GM12878 (cell line): ENCODE data around the gene DIPK1A. TPM values are rescaled to one million over a fixed set of nuclear protein-coding genes. Genes with fewer than 3 reads are reported as not detected.

Experiments
- ATAC-seq: fragments of 200-7000 bp; cut with Tn5 transposase; 3 replicates; pipeline ENCODE4 v1.9.1; 2020; ENCODE audit warnings: mild to moderate bottlenecking, moderate library complexity
- BruUV-seq: library from RNA; stranded (reverse); fragments of 400-500 nt; replicated peaks from 2 replicates; lab custom pipeline; 2021; lab: Mats Ljungman, UMichigan
- CTCF ChIA-PET: fragments of 300-600 bp; sonication (Branson Sonifier 250); formaldehyde crosslinking; extraction: SDS; loops from one replicate; lab custom pipeline; 2021; ENCODE audit warnings: inconsistent platforms; lab: Yijun Ruan, JAX
- POLR2A ChIA-PET: fragments of 350-600 bp; formaldehyde crosslinking; extraction: SDS; loops from one replicate; lab custom pipeline; 2021; ENCODE audit warnings: inconsistent platforms; lab: Charles Lee
- RAD21 ChIA-PET: fragments of 300-600 bp; sonication (Branson Sonifier 250); formaldehyde crosslinking; loops from one replicate; lab custom pipeline; 2023; ENCODE audit warnings: antibody characterized with exemption; ENCODE audit not compliant: unreplicated experiment; lab: Charles Lee
- SMC1A ChIA-PET: fragments of 300-600 bp; sonication (Branson Sonifier 250); formaldehyde crosslinking; loops from one replicate; lab custom pipeline; 2023; ENCODE audit not compliant: unreplicated experiment, uncharacterized antibody; lab: Charles Lee
- DNase-seq: peaks from one replicate; pipeline ENCODE4 v3.0.0-alpha.2; 2011; ENCODE audit warnings: low read depth, low spot score
- FAIRE-seq: peaks from 3 replicates; lab custom pipeline; 2011; peaks lifted over from hg19 to GRCh38; lab: Jason Lieb, UNC
- H2AFZ ChIP-seq: 2 replicates; pipeline ENCODE4 v1.6.0; 2011; ENCODE audit warnings: low read depth, low read length, control low read depth; ENCODE audit not compliant: control insufficient read depth
- H3K27ac ChIP-seq: 2 replicates; pipeline ENCODE4 v1.5.1; 2011; ENCODE audit warnings: control low read depth; ENCODE audit not compliant: control insufficient read depth, insufficient read depth
- H3K27me3 ChIP-seq, 2 experiments: replicated peaks in 1 of 2; 2 replicates each; pipeline versions ENCODE4 v1.6.0 to v1.6.1; 2011; ENCODE audit warnings: low read length in 1 of 2; ENCODE audit not compliant: control insufficient read depth in 2 of 2, insufficient read depth in 2 of 2
- H3K36me3 ChIP-seq, 2 experiments: 2 replicates each; pipeline ENCODE4 v1.5.1; 2011; ENCODE audit warnings: low read length in 1 of 2; ENCODE audit not compliant: control insufficient read depth in 2 of 2, insufficient read depth in 2 of 2
- H3K4me1 ChIP-seq: 2 replicates; pipeline ENCODE4 v1.6.1; 2011; ENCODE audit warnings: mild to moderate bottlenecking, low read length, moderate library complexity, mixed read lengths; ENCODE audit not compliant: control insufficient read depth, insufficient read depth
- H3K4me2 ChIP-seq: 2 replicates; pipeline ENCODE4 v1.6.0; 2011; ENCODE audit warnings: control low read depth; ENCODE audit not compliant: control insufficient read depth, insufficient read depth
- H3K4me3 ChIP-seq: fragments of 200-600 bp; sonication (generic); 2 replicates; pipeline ENCODE4 v1.5.1; 2016
- H3K79me2 ChIP-seq: 2 replicates; pipeline ENCODE4 v1.6.0; 2011; ENCODE audit warnings: low read length; ENCODE audit not compliant: control insufficient read depth, insufficient read depth
- H3K9ac ChIP-seq: 2 replicates; pipeline ENCODE4 v1.8.0; 2011; ENCODE audit warnings: low read length, control low read depth, mixed read lengths; ENCODE audit not compliant: control insufficient read depth, insufficient read depth
- H3K9me3 ChIP-seq: replicated peaks from 3 replicates; pipeline ENCODE4 v1.5.1; 2011; ENCODE audit warnings: mild to moderate bottlenecking, low read length; ENCODE audit not compliant: control insufficient read depth, insufficient read depth
- H4K20me1 ChIP-seq: 2 replicates; pipeline ENCODE4 v1.6.0; 2011; ENCODE audit not compliant: control insufficient read depth, insufficient read depth
- ASH2L ChIP-seq: fragments of 300-600, 200-600 bp; sonication (generic); IDR thresholded peaks from 2 replicates; pipeline ENCODE4 v1.6.1; 2017; ENCODE audit warnings: low read depth, mild to moderate bottlenecking, borderline replicate concordance
- BACH1 ChIP-seq: fragments of 450-650 bp; IDR thresholded peaks from 2 replicates; pipeline ENCODE4 v1.6.1; 2017; ENCODE audit warnings: mild to moderate bottlenecking, borderline replicate concordance
- BHLHE40 ChIP-seq, 2 experiments: fragments of 450-650 bp in 1 of 2; IDR thresholded peaks; 2 replicates each; pipeline ENCODE4 v1.6.1; 2011 to 2017; ENCODE audit warnings: low read depth in 2 of 2, borderline replicate concordance in 1 of 2, improper control_type of control experiment in 1 of 2, low read length in 1 of 2, mild to moderate bottlenecking in 1 of 2
- ESRRA ChIP-seq: IDR thresholded peaks from 2 replicates; pipeline ENCODE4 v1.6.1; 2012; ENCODE audit warnings: mild to moderate bottlenecking, low read length, improper control_type of control experiment
- GABPA ChIP-seq: IDR thresholded peaks from 2 replicates; pipeline ENCODE4 v1.6.1; 2014; ENCODE audit warnings: antibody characterized with exemption, low read depth, mild to moderate bottlenecking, inconsistent platforms
- HDAC6 ChIP-seq: fragments of 200-600 bp; sonication (generic); IDR thresholded peaks from one replicate; pipeline ENCODE4 v1.8.0; 2017; ENCODE audit warnings: antibody characterized with exemption; ENCODE audit not compliant: unreplicated experiment
- JUNB ChIP-seq: IDR thresholded peaks from 2 replicates; pipeline ENCODE4 v1.6.1; 2016; ENCODE audit warnings: antibody characterized with exemption, mild to moderate bottlenecking
- MYC ChIP-seq: IDR thresholded peaks from 2 replicates; pipeline ENCODE4 v1.6.1; 2011; ENCODE audit warnings: mild to moderate bottlenecking, low read length, moderate library complexity, inconsistent platforms; ENCODE audit not compliant: insufficient read depth, insufficient replicate concordance, insufficient read length, severe bottlenecking
- NRF1 ChIP-seq: conservative IDR thresholded peaks from 2 replicates; pipeline ENCODE4 v1.6.1; 2011; ENCODE audit warnings: mild to moderate bottlenecking, low read depth, low read length, improper control_type of control experiment
- PAX5 ChIP-seq: IDR thresholded peaks from 2 replicates; pipeline ENCODE4 v1.6.1; 2011; ENCODE audit warnings: low read depth, low read length, borderline replicate concordance
- PML ChIP-seq: IDR thresholded peaks from 2 replicates; pipeline ENCODE4 v1.6.1; 2012; ENCODE audit warnings: low read length, inconsistent platforms
- POU2F2 ChIP-seq: IDR thresholded peaks from 3 replicates; pipeline ENCODE4 v1.6.1; 2011; ENCODE audit warnings: low read depth, mild to moderate bottlenecking, low read length, borderline replicate concordance
- RAD51 ChIP-seq: fragments of 450-650 bp; IDR thresholded peaks from 2 replicates; pipeline ENCODE4 v1.6.1; 2016; ENCODE audit warnings: moderate library complexity, mild to moderate bottlenecking, inconsistent platforms
- REST ChIP-seq: IDR thresholded peaks from 2 replicates; pipeline ENCODE4 v1.6.1; 2012; ENCODE audit warnings: mild to moderate bottlenecking, low read depth, low read length
- TAF1 ChIP-seq: IDR thresholded peaks from 2 replicates; pipeline ENCODE4 v1.6.1; 2011; ENCODE audit warnings: mild to moderate bottlenecking, low read depth, low read length, borderline replicate concordance
- WGBS: methylation state at CpG from one replicate; pipeline ENCODE4 v1.1.6; 2016; ENCODE audit warnings: low lambda C conversion rate; ENCODE audit not compliant: insufficient replicate concordance, insufficient coverage; ENCODE audit errors: missing lambda C conversion rate; 5-methylcytosine and 5-hydroxymethylcytosine counted together
- in situ Hi-C: fragments of 300-500 bp; cut with MboI; formaldehyde crosslinking; loops from 9 replicates; pipeline ENCODE4 v1.14.3; 2018; ENCODE audit warnings: mixed read lengths
- intact Hi-C: fragments of 100-400 bp; cut with micrococcal nuclease; formaldehyde crosslinking; loops from one replicate; pipeline ENCODE4 v1.14.2; 2022; ENCODE audit not compliant: unreplicated experiment
- polyA plus RNA-seq, 11 experiments: library from polyadenylated mRNA; depleted of rRNA in 4 of 11; unstranded in 6 of 11; stranded (reverse) in 5 of 11; fragments of >200 nt; fragmentation: Nextera tagmentation in 4 of 11; fragmentation: Illumina TruSeq in 1 of 11; extraction: Ambion mirVana in 4 of 11; extraction: Trizol in 1 of 11; gene quantifications; 1 replicate in 1 of 11; 2 replicates in 10 of 11; pipeline versions ENCODE4 v1.2.1 to v1.2.3, GENCODE V29; 2011 to 2016; ENCODE audit warnings: inconsistent platforms in 2 of 11, missing spikeins in 2 of 11, low read depth in 1 of 11
- total RNA-seq, 4 experiments: library from RNA; depleted of rRNA in 3 of 4; stranded (reverse); fragments of >200 nt in 3 of 4; fragmentation: Illumina TruSeq in 1 of 4; extraction: Trizol in 1 of 4; gene quantifications; 2 replicates each; pipeline versions ENCODE4 v1.2.1 to v1.2.3, GENCODE V29; 2013 to 2021

DIPK1A gene
- total and polyA plus RNA-seq, 10 of the 15 experiments (the other 5 are each of a cell fraction or from before 2014, with no cell fraction given): 4.9 to 15.0 (median 9.7) TPM

- peaks cover 21% of the 10 kb centered on the region for H3K4me1 ChIP-seq
- no peak overlapping the region for H3K9ac ChIP-seq
- BruUV-seq: no TSS peak
- ChIA-PET SMC1A (interaction anchor here (0.7 to 1.4 kb wide), 4 partner anchors 11 to 81 kb away, joined by 3 to 5 read pairs (median 3); no protein-coding TSS in a partner anchor), RAD21 (interaction anchor here (0.8 to 0.9 kb wide), 2 partner anchors 20 to 21 kb away, joined by 3 read pairs; partner anchors contain the start of gene DIPK1A), POLR2A (interaction anchor here (1.2 kb wide), 1 partner anchor 10 kb away, joined by 5 read pairs; no protein-coding TSS in a partner anchor), CTCF (interaction anchor here (0.6 to 0.8 kb wide), 2 partner anchors 19 to 164 kb away, joined by 3 read pairs; no protein-coding TSS in a partner anchor)
- no peaks in the 10 kb centered on the region for H4K20me1 ChIP-seq
- peaks cover 33% of the 10 kb centered on the region for H3K79me2 ChIP-seq
- intact Hi-C loops: no loop called here
- no peak overlapping the region for H3K27ac ChIP-seq
- WGBS: 64% methylated on average over 3 of the region's 3 CpGs
- no peak overlapping the region for H3K4me2 ChIP-seq
- H3K27me3 ChIP-seq: no peaks in the 10 kb centered on the region
- H2AFZ ChIP-seq: no peak overlapping the region
- ATAC-seq (no peak), FAIRE-seq (no peak), DNase-seq (no peak)
- in situ Hi-C loops: no loop called here
- no peaks in the 10 kb centered on the region; the same call in 2 of the 3 replicates for H3K9me3 ChIP-seq
- H3K36me3 ChIP-seq: no peaks in the 10 kb centered on the region
- TF ChIP-seq PML (no peak), PAX5 (no peak), POU2F2 (no peak), JUNB (peak; percentile 10; the same call in 1 of the 2 replicates)
- H3K4me3 ChIP-seq: no peak overlapping the region
Observed at GRCh38 chr1:92940541-92940940, 20.7 kb downstream of the DIPK1A start.

- ChIA-PET CTCF (interaction anchor here (1.4 to 2.4 kb wide), 4 partner anchors 10 to 56 kb away, joined by 4 to 7 read pairs (median 6); no protein-coding TSS in a partner anchor), RAD21 (interaction anchor here (0.5 to 1.0 kb wide), 2 partner anchors 24 to 847 kb away, joined by 3 read pairs; no protein-coding TSS in a partner anchor), POLR2A (no interaction called here), SMC1A (interaction anchor here (0.6 to 2.5 kb wide), 2 partner anchors 12 to 50 kb away, joined by 3 to 10 read pairs; no protein-coding TSS in a partner anchor)
- no peaks in the 10 kb centered on the region for H3K36me3 ChIP-seq
- WGBS: 65% methylated on average over 3 of the region's 3 CpGs
- intact Hi-C loops: no loop called here
- H3K27me3 ChIP-seq: no peaks in the 10 kb centered on the region
- DNase-seq: no peak
- H3K9ac ChIP-seq: no peak overlapping the region
- no peak for FAIRE-seq
- no peak overlapping the region for H3K27ac ChIP-seq
- no peaks in the 10 kb centered on the region for H4K20me1 ChIP-seq
- H2AFZ ChIP-seq: no peak overlapping the region
- H3K79me2 ChIP-seq: peaks cover 21% of the 10 kb centered on the region
- ATAC-seq: no peak
- H3K4me2 ChIP-seq: no peak overlapping the region
- H3K9me3 ChIP-seq: no peaks in the 10 kb centered on the region; the same call in 2 of the 3 replicates
- H3K4me3 ChIP-seq: no peak overlapping the region
- H3K4me1 ChIP-seq: peaks cover 19% of the 10 kb centered on the region
- no TSS peak for BruUV-seq
- in situ Hi-C loops: no loop called here
- TF ChIP-seq BACH1 (no peak), NRF1 (no peak), ASH2L (no peak), ESRRA (no peak), HDAC6 (no peak), REST (no peak), RAD51 (no peak), BHLHE40 (IDR thresholded peaks at IDR 0.05; ENCODE audit: borderline replicate concordance in 1 of 2, low read depth in 2 of 2, low read length in 1 of 2) (no peak), GABPA (no peak), TAF1 (no peak), MYC (no peak)
Observed at GRCh38 chr1:92937731-92938130, 23.5 kb downstream of the DIPK1A start.
